WTC11 (cell line): Measurements from ENCODE around the gene SNX6. TPM values are rescaled to one million over a fixed set of nuclear protein-coding genes. Genes with fewer than 3 reads are reported as not detected.
"Not testable (repeated sequence)": the region's sequence is repeated elsewhere in the genome, so short reads cannot be mapped to it uniquely, and the experiment has no call there.

Source experiments
- ATAC-seq: fragments of 200-7000 bp; cut with Tn5 transposase; 2 replicates; pipeline ENCODE4 v1.10.0; 2021; ENCODE audit warnings: mild to moderate bottlenecking, moderate library complexity
- CTCF ChIA-PET: fragments of 300-600 bp; sonication (Branson Sonifier 250); formaldehyde crosslinking; loops from one replicate; lab custom pipeline; 2021; ENCODE audit warnings: antibody characterized with exemption; lab: Charles Lee
- POLR2A ChIA-PET: fragments of 350-600 bp; sonication (Branson Sonifier 250); formaldehyde crosslinking; loops from one replicate; lab custom pipeline; 2021; ENCODE audit warnings: antibody characterized with exemption; lab: Charles Lee
- DNase-seq: peaks from one replicate; pipeline ENCODE4 v3.0.0; 2021; ENCODE audit warnings: low spot score
- H3K27ac Mint-ChIP-seq: 2 replicates; pipeline ENCODE4 v1.8.0; 2021; ENCODE audit warnings: mixed read lengths
- H3K27me3 Mint-ChIP-seq: 2 replicates; pipeline ENCODE4 v1.8.0; 2021; ENCODE audit warnings: low read depth, mild to moderate bottlenecking, moderate library complexity, mixed read lengths
- H3K36me3 Mint-ChIP-seq: 2 replicates; pipeline ENCODE4 v1.8.0; 2021; ENCODE audit warnings: mixed read lengths
- H3K4me1 Mint-ChIP-seq: 2 replicates; pipeline ENCODE4 v1.8.0; 2022; ENCODE audit warnings: mixed read lengths
- H3K4me3 Mint-ChIP-seq: 2 replicates; pipeline ENCODE4 v1.8.0; 2021; ENCODE audit warnings: mild to moderate bottlenecking, moderate library complexity, mixed read lengths
- H3K9me3 Mint-ChIP-seq: 2 replicates; pipeline ENCODE4 v1.8.0; 2021; ENCODE audit warnings: mixed read lengths
- CREB1 ChIP-seq: sonication (generic); formaldehyde crosslinking; IDR thresholded peaks from 2 replicates; pipeline ENCODE4 v1.8.0; 2023; ENCODE audit warnings: mild to moderate bottlenecking, missing genetic modification reagents
- FOXK1 ChIP-seq: sonication (generic); formaldehyde crosslinking; IDR thresholded peaks from 2 replicates; pipeline ENCODE4 v1.8.0; 2022; ENCODE audit warnings: mild to moderate bottlenecking, moderate library complexity, missing genetic modification reagents
- IRF1 ChIP-seq: sonication (generic); formaldehyde crosslinking; IDR thresholded peaks from 2 replicates; pipeline ENCODE4 v1.8.0; 2023; ENCODE audit warnings: missing genetic modification reagents
- MLX ChIP-seq: sonication (generic); formaldehyde crosslinking; IDR thresholded peaks from 2 replicates; pipeline ENCODE4 v1.8.1; 2023; ENCODE audit warnings: mild to moderate bottlenecking, missing genetic modification reagents, moderate library complexity
- MYBL2 ChIP-seq: sonication (generic); formaldehyde crosslinking; IDR thresholded peaks from 2 replicates; pipeline ENCODE4 v1.8.1; 2023; ENCODE audit warnings: mild to moderate bottlenecking, moderate library complexity, missing genetic modification reagents
- SMAD4 ChIP-seq: sonication (generic); formaldehyde crosslinking; IDR thresholded peaks from 2 replicates; pipeline ENCODE4 v1.8.0; 2022; ENCODE audit warnings: mild to moderate bottlenecking, missing genetic modification reagents
- SP1 ChIP-seq: sonication (generic); formaldehyde crosslinking; conservative IDR thresholded peaks from 2 replicates; pipeline ENCODE4 v1.8.1; 2022; ENCODE audit warnings: missing genetic modification reagents
- ZNF121 ChIP-seq: sonication (generic); formaldehyde crosslinking; IDR thresholded peaks from 2 replicates; pipeline ENCODE4 v1.8.0; 2023; ENCODE audit warnings: missing genetic modification reagents
- total RNA-seq: library from RNA; stranded (reverse); gene quantifications from 3 replicates; pipeline ENCODE4 v1.2.3, GENCODE V29; 2021
- TF ChIP-seq, protein P1 (sequence below): fragments of 250-450 bp; sonication (Bioruptor Pico); IDR thresholded peaks from 2 replicates; pipeline ENCODE4 v1.9.0; 2021; ENCODE audit warnings: moderate library complexity, mild to moderate bottlenecking, inconsistent platforms, borderline replicate concordance

Gene SNX6
- total RNA-seq, 1 experiment from 2014 or later: 51.3 TPM

DNA sequence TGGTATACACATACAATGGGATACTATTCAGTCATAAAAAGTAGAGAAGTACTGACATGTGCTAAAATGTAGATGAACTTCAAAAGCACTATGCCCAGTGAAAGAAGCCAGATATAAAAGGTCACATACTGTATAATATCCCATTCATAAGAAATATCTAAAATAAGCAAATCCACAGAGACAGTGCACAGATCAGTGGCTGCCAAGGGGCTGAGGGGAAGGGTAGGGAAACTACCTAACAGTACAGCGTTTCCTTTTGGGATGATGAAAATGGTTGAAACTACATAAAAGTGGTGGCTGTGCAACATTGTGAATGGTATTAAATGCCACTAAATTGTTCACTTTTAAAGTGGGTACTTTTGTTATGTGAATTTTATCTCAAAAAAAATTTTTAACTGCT lies 102.4 kb downstream of the SNX6 start:
- no peak for ATAC-seq
- CTCF ChIA-PET: no interaction called here
- no peaks in the 10 kb centered on the region for H3K9me3 Mint-ChIP-seq

DNA sequence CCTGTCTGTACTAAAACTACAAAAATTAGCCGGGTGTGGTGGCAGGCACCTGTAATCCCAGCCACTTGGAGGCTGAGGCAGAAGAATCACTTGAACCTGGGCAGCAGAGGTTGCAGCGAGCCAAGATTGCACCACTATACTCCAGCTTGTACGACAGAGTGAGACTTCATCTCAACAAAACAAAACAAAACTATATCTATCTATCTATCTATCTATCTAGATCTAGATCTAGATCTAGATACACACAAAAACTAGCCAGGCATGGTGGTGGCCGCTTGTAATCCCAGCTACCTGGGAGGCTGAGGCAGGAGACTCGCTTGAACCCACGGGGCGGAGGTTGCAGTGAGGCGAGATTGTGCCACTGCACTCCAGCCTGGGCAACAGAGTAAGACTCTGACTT lies 105.7 kb downstream of the SNX6 start:
- DNase-seq, POLR2A ChIA-PET, CTCF ChIA-PET, H3K9me3 Mint-ChIP-seq, H3K27ac Mint-ChIP-seq, H3K4me1 Mint-ChIP-seq, H3K27me3 Mint-ChIP-seq, ATAC-seq, H3K4me3 Mint-ChIP-seq: not testable (repeated sequence)
- H3K36me3 Mint-ChIP-seq: peaks cover 52% of the 10 kb centered on the region

More for the DNA sequence above, 102.4 kb downstream of the SNX6 start:
- peaks cover 40% of the 10 kb centered on the region for H3K36me3 Mint-ChIP-seq
- no peak overlapping the region for H3K4me3 Mint-ChIP-seq
- H3K27ac Mint-ChIP-seq: no peak overlapping the region
- no peaks in the 10 kb centered on the region for H3K4me1 Mint-ChIP-seq
- no peak for TF ChIP-seq MYBL2 (CRISPR knock-in tag)
- no peak for TF ChIP-seq CREB1 (CRISPR knock-in tag)
- no peak for TF ChIP-seq SP1 (CRISPR knock-in tag)
- POLR2A ChIA-PET: no interaction called here
- no peaks in the 10 kb centered on the region for H3K27me3 Mint-ChIP-seq
- DNase-seq: no peak

- ChIA-PET POLR2A (no interaction called here), CTCF (no interaction called here)
- H3K27ac Mint-ChIP-seq: no peak overlapping the region
- H3K36me3 Mint-ChIP-seq: peaks cover 57% of the 10 kb centered on the region
- ATAC-seq: no peak
- no peaks in the 10 kb centered on the region for H3K9me3 Mint-ChIP-seq
- DNase-seq: no peak
- no peak for TF ChIP-seq MLX (CRISPR knock-in tag)
- TF ChIP-seq SMAD4 (CRISPR knock-in tag): no peak
- TF ChIP-seq IRF1 (CRISPR knock-in tag): no peak
- no peak for TF ChIP-seq ZNF121
- no peak for TF ChIP-seq FOXK1 (CRISPR knock-in tag)
- TF ChIP-seq, protein P1, sequence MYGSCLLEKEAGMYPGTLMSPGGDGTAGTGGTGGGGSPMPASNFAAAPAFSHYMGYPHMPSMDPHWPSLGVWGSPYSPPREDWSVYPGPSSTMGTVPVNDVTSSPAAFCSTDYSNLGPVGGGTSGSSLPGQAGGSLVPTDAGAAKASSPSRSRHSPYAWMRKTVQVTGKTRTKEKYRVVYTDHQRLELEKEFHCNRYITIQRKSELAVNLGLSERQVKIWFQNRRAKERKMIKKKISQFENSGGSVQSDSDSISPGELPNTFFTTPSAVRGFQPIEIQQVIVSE (CRISPR knock-in tag): no peak
- no peaks in the 10 kb centered on the region for H3K4me1 Mint-ChIP-seq
- no peaks in the 10 kb centered on the region for H3K27me3 Mint-ChIP-seq
- H3K4me3 Mint-ChIP-seq: no peak overlapping the region
These were observed 107.5 kb downstream of the SNX6 start for GRCh38 chr14:34522496-34522895.

GRCh38 chr14:34521071-34521470 lies 108.9 kb downstream of the SNX6 start:
- H3K9me3 Mint-ChIP-seq, CTCF ChIA-PET, POLR2A ChIA-PET, H3K4me1 Mint-ChIP-seq, ATAC-seq, DNase-seq, H3K27me3 Mint-ChIP-seq, H3K27ac Mint-ChIP-seq, H3K4me3 Mint-ChIP-seq: not testable (repeated sequence)
- peaks cover 61% of the 10 kb centered on the region for H3K36me3 Mint-ChIP-seq

DNA sequence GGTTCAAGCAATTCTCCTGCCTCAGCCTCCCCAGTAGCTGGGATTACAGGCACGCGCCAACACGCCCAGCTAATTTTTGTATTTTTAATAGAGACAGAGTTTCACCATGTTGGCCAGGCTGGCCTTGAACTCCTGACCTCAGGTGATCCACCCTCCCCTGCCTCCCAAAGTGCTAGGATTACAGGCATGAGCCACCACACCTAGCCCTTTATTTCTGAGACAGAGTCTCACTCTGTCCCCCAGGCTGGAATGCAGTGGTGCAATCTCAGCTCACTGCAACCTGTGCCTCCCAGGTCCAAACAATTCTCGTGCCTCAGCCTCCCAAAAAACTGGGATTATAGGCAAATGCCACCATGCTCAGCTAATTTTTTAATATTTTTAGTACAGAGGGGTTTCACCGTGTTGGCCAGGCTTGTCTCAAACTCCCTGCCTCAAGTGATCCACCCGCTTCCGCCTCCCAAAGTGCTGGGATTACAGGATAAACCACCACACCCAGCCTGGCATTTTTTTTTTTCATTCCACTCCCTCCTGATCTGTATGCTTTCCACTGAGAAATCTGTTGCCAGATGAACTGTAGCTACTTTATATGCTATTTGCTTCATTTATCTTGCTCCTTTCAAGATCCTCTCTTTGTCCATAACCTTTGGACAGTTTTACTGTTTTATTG lies 109.5 kb downstream of the SNX6 start:
- Mint-ChIP-seq H3K27ac (peak overlapping the region; percentile 78; the same call in 1 of the 2 replicates), H3K36me3 (peaks cover 64% of the 10 kb centered on the region)
- H3K9me3 Mint-ChIP-seq, DNase-seq, H3K4me1 Mint-ChIP-seq, H3K27me3 Mint-ChIP-seq, H3K4me3 Mint-ChIP-seq, POLR2A ChIA-PET, ATAC-seq, CTCF ChIA-PET: not testable (repeated sequence)

Other genes starting within 250 kb of the SNX6 start
- 21.7 to 24.5 TPM (median 22.5 TPM) in 3 replicates for gene SPTSSA, start 167.9 kb downstream of the SNX6 start, total RNA-seq
- 24.4 to 25.4 TPM (median 24.9 TPM) in 3 replicates for gene EAPP, start 90.4 kb downstream of the SNX6 start, total RNA-seq
- gene CFL2, start 84.4 kb upstream of the SNX6 start, total RNA-seq: 13.1 to 20.1 TPM (median 14.7 TPM) in 3 replicates
- 17.1 to 28.2 TPM (median 21.2 TPM) in 3 replicates for gene BAZ1A, start 245.2 kb upstream of the SNX6 start, total RNA-seq